Measurements from ENCODE around the gene ACTRT2.

The ACTRT2 gene

GRCh38 chr1:3066826-3067225 lies 45.6 kb downstream of the ACTRT2 start:
- H3K27ac ChIP-seq (ENCODE audit: low read depth, low read length), result no peak overlapping the region
- H3K9me3 ChIP-seq (ENCODE audit: control insufficient read depth in 5 of 5, low read length in 5 of 5), result no peaks in the 10 kb centered on the region
- no peak overlapping the region for H3K9ac ChIP-seq (ENCODE audit: low read length in 5 of 5)

GRCh38 chr1:3067301-3067670 lies 46.0 kb downstream of the ACTRT2 start:
- H3K9me3 ChIP-seq (ENCODE audit: control insufficient read depth in 5 of 5, low read length in 5 of 5), result no peaks in the 10 kb centered on the region
- no peaks in the 10 kb centered on the region for H3K36me3 ChIP-seq (ENCODE audit: control insufficient read depth in 5 of 5, insufficient read depth in 5 of 5, low read length in 5 of 5)
- no peak overlapping the region for H3K27ac ChIP-seq (ENCODE audit: low read depth, low read length)
- H3K4me3 ChIP-seq (ENCODE audit: low read depth in 1 of 5, low read length in 5 of 5), result peak overlapping the region in 1 of 5 donors; percentile 25
- H3K27me3 ChIP-seq (ENCODE audit: control insufficient read depth in 5 of 5, insufficient read depth in 4 of 5, low read length in 5 of 5), result peaks cover 29 to 71% (median 57%) of the 10 kb centered on the region in 5 donors
- H3K4me1 ChIP-seq (ENCODE audit: control insufficient read depth in 5 of 5, insufficient read depth in 5 of 5, low read length in 5 of 5), result peaks cover 1 to 71% (median 54%) of the 10 kb centered on the region in 5 donors
- H3K9ac ChIP-seq (ENCODE audit: low read length in 5 of 5), result no peak overlapping the region

More at GRCh38 chr1:3066826-3067225, 45.6 kb downstream of the ACTRT2 start:
- Histone ChIP-seq H3K4me3 (ENCODE audit: low read depth in 1 of 5, low read length in 5 of 5) (no peak overlapping the region), H3K36me3 (ENCODE audit: control insufficient read depth in 5 of 5, insufficient read depth in 5 of 5, low read length in 5 of 5) (no peaks in the 10 kb centered on the region), H3K4me1 (ENCODE audit: control insufficient read depth in 5 of 5, insufficient read depth in 5 of 5, low read length in 5 of 5) (peaks cover 1 to 74% (median 54%) of the 10 kb centered on the region in 5 donors), H3K27me3 (ENCODE audit: control insufficient read depth in 5 of 5, insufficient read depth in 4 of 5, low read length in 5 of 5) (peaks cover 25 to 69% (median 53%) of the 10 kb centered on the region in 5 donors)

GRCh38 chr1:3067671-3068563 lies 46.6 kb downstream of the ACTRT2 start:
- peak overlapping the region in 3 of 5 donors; percentile 11 to 56 (median 25) for H3K4me3 ChIP-seq (ENCODE audit: low read depth in 1 of 5, low read length in 5 of 5)
- no peak overlapping the region for H3K9ac ChIP-seq (ENCODE audit: low read length in 5 of 5)
- H3K4me1 ChIP-seq (ENCODE audit: control insufficient read depth in 5 of 5, insufficient read depth in 5 of 5, low read length in 5 of 5), result peaks cover 1 to 72% (median 54%) of the 10 kb centered on the region in 5 donors
- H3K27ac ChIP-seq (ENCODE audit: low read depth, low read length), result no peak overlapping the region
- H3K27me3 ChIP-seq (ENCODE audit: control insufficient read depth in 5 of 5, insufficient read depth in 4 of 5, low read length in 5 of 5), result peaks cover 35 to 73% (median 59%) of the 10 kb centered on the region in 5 donors
- no peaks in the 10 kb centered on the region for H3K9me3 ChIP-seq (ENCODE audit: control insufficient read depth in 5 of 5, low read length in 5 of 5)
- no peaks in the 10 kb centered on the region for H3K36me3 ChIP-seq (ENCODE audit: control insufficient read depth in 5 of 5, insufficient read depth in 5 of 5, low read length in 5 of 5)

- no peak within 1 kb of the TSS for H3K27ac ChIP-seq (ENCODE audit: low read depth, low read length)
- peak within 1 kb of the TSS in 1 of 5 donors; percentile 45 for H3K9ac ChIP-seq (ENCODE audit: low read length in 5 of 5)
- H3K27me3 ChIP-seq (ENCODE audit: control insufficient read depth in 5 of 5, insufficient read depth in 4 of 5, low read length in 5 of 5), result peaks cover 38 to 75% (median 60%) of the 10 kb centered on the region in 5 donors
- H3K4me3 ChIP-seq (ENCODE audit: low read depth in 1 of 5, low read length in 5 of 5), result peak within 1 kb of the TSS in 4 of 5 donors; percentile 58 to 75 (median 68)
- H3K4me1 ChIP-seq (ENCODE audit: control insufficient read depth in 5 of 5, insufficient read depth in 5 of 5, low read length in 5 of 5), result peaks cover 1 to 64% (median 59%) of the 10 kb centered on the region in 5 donors
- H3K9me3 ChIP-seq (ENCODE audit: control insufficient read depth in 5 of 5, low read length in 5 of 5), result no peaks in the 10 kb centered on the region
- H3K36me3 ChIP-seq (ENCODE audit: control insufficient read depth in 5 of 5, insufficient read depth in 5 of 5, low read length in 5 of 5), result no peaks in the 10 kb centered on the region
Observed at GRCh38 chr1:3068564-3069431, 47.5 kb downstream of the ACTRT2 start, which contains the start of gene PRDM16. PRDM16 (plus strand) TSS chr1:3069203; CDS start chr1:3069260, 57 bp downstream.

GRCh38 chr1:3069491-3070308 lies 48.4 kb downstream of the ACTRT2 start:
- Histone ChIP-seq H3K27me3 (ENCODE audit: control insufficient read depth in 5 of 5, insufficient read depth in 4 of 5, low read length in 5 of 5) (peaks cover 39 to 75% (median 64%) of the 10 kb centered on the region in 5 donors), H3K9me3 (ENCODE audit: control insufficient read depth in 5 of 5, low read length in 5 of 5) (no peaks in the 10 kb centered on the region), H3K4me3 (ENCODE audit: low read depth in 1 of 5, low read length in 5 of 5) (peak overlapping the region in 4 of 5 donors; percentile 58 to 75 (median 68)), H3K27ac (ENCODE audit: low read depth, low read length) (no peak overlapping the region), H3K36me3 (ENCODE audit: control insufficient read depth in 5 of 5, insufficient read depth in 5 of 5, low read length in 5 of 5) (no peaks in the 10 kb centered on the region), H3K4me1 (ENCODE audit: control insufficient read depth in 5 of 5, insufficient read depth in 5 of 5, low read length in 5 of 5) (peaks cover 0 to 55% (median 51%) of the 10 kb centered on the region in 5 donors), H3K9ac (ENCODE audit: low read length in 5 of 5) (peak overlapping the region in 1 of 5 donors; percentile 45)

- Histone ChIP-seq H3K9me3 (ENCODE audit: control insufficient read depth in 5 of 5, low read length in 5 of 5) (no peaks in the 10 kb centered on the region), H3K36me3 (ENCODE audit: control insufficient read depth in 5 of 5, insufficient read depth in 5 of 5, low read length in 5 of 5) (no peaks in the 10 kb centered on the region), H3K4me1 (ENCODE audit: control insufficient read depth in 5 of 5, insufficient read depth in 5 of 5, low read length in 5 of 5) (peaks cover 0 to 51% (median 45%) of the 10 kb centered on the region in 5 donors), H3K27ac (ENCODE audit: low read depth, low read length) (no peak overlapping the region), H3K4me3 (ENCODE audit: low read depth in 1 of 5, low read length in 5 of 5) (peak overlapping the region in 4 of 5 donors; percentile 58 to 75 (median 60)), H3K9ac (ENCODE audit: low read length in 5 of 5) (no peak overlapping the region), H3K27me3 (ENCODE audit: control insufficient read depth in 5 of 5, insufficient read depth in 4 of 5, low read length in 5 of 5) (peaks cover 42 to 75% (median 62%) of the 10 kb centered on the region in 5 donors)
Observed at GRCh38 chr1:3070309-3070643, 49.0 kb downstream of the ACTRT2 start.

- Histone ChIP-seq H3K36me3 (ENCODE audit: control insufficient read depth in 5 of 5, insufficient read depth in 5 of 5, low read length in 5 of 5) (no peaks in the 10 kb centered on the region), H3K4me1 (ENCODE audit: control insufficient read depth in 5 of 5, insufficient read depth in 5 of 5, low read length in 5 of 5) (peaks cover 0 to 48% (median 39%) of the 10 kb centered on the region in 5 donors), H3K9me3 (ENCODE audit: control insufficient read depth in 5 of 5, low read length in 5 of 5) (no peaks in the 10 kb centered on the region), H3K4me3 (ENCODE audit: low read depth in 1 of 5, low read length in 5 of 5) (peak overlapping the region in 3 of 5 donors; percentile 39 to 62 (median 59)), H3K27me3 (ENCODE audit: control insufficient read depth in 5 of 5, insufficient read depth in 4 of 5, low read length in 5 of 5) (peaks cover 43 to 72% (median 60%) of the 10 kb centered on the region in 5 donors), H3K9ac (ENCODE audit: low read length in 5 of 5) (no peak overlapping the region), H3K27ac (ENCODE audit: low read depth, low read length) (no peak overlapping the region)
Observed at GRCh38 chr1:3070644-3071564, 49.6 kb downstream of the ACTRT2 start.

- peaks cover 0 to 41% (median 34%) of the 10 kb centered on the region in 5 donors for H3K4me1 ChIP-seq (ENCODE audit: control insufficient read depth in 5 of 5, insufficient read depth in 5 of 5, low read length in 5 of 5)
- H3K9me3 ChIP-seq (ENCODE audit: control insufficient read depth in 5 of 5, low read length in 5 of 5), result no peaks in the 10 kb centered on the region
- H3K4me3 ChIP-seq (ENCODE audit: low read depth in 1 of 5, low read length in 5 of 5), result no peak overlapping the region
- no peak overlapping the region for H3K27ac ChIP-seq (ENCODE audit: low read depth, low read length)
- H3K27me3 ChIP-seq (ENCODE audit: control insufficient read depth in 5 of 5, insufficient read depth in 4 of 5, low read length in 5 of 5), result peaks cover 36 to 72% (median 56%) of the 10 kb centered on the region in 5 donors
- no peak overlapping the region for H3K9ac ChIP-seq (ENCODE audit: low read length in 5 of 5)
- H3K36me3 ChIP-seq (ENCODE audit: control insufficient read depth in 5 of 5, insufficient read depth in 5 of 5, low read length in 5 of 5), result no peaks in the 10 kb centered on the region
Observed at GRCh38 chr1:3071565-3072390, 50.5 kb downstream of the ACTRT2 start.
